CD14-positive monocyte (primary cell): ENCODE results near the gene DAGLA. TPM values are rescaled to one million over a fixed set of nuclear protein-coding genes. Genes with fewer than 3 reads are reported as not detected.

Experiments
- DNase-seq, 3 donors: peaks; one replicate each; pipeline ENCODE4 v3.0.0-alpha.2; 2011 to 2022
- H2AFZ ChIP-seq: 2 replicates; pipeline ENCODE4 v1.6.0; 2012; ENCODE audit warnings: mild to moderate bottlenecking, low read depth, low read length, inconsistent platforms; ENCODE audit not compliant: insufficient read depth, poor library complexity, severe bottlenecking
- H3K27ac ChIP-seq, 2 donors: 1 replicate in 1 of 2; 2 replicates in 1 of 2; pipeline ENCODE4 v1.5.1; 2012 to 2013; ENCODE audit warnings: low read length in 2 of 2, control low read depth in 1 of 2, inconsistent platforms in 1 of 2, low read depth in 1 of 2, mild to moderate bottlenecking in 1 of 2
- H3K27me3 ChIP-seq, 2 donors: one replicate each; pipeline versions ENCODE4 v1.6.0 to v1.6.1; 2011 to 2013; ENCODE audit warnings: low read length in 2 of 2; ENCODE audit not compliant: control insufficient read depth in 2 of 2, insufficient read depth in 2 of 2
- H3K36me3 ChIP-seq, 2 donors: replicated peaks in 1 of 2; 1 replicate in 1 of 2; 2 replicates in 1 of 2; pipeline versions ENCODE4 v1.5.1 to v1.6.1; 2012 to 2013; ENCODE audit warnings: low read length in 2 of 2, control low read depth in 1 of 2, inconsistent platforms in 1 of 2, mild to moderate bottlenecking in 1 of 2; ENCODE audit not compliant: insufficient read depth in 2 of 2, control insufficient read depth in 1 of 2
- H3K4me1 ChIP-seq, 2 donors: 1 replicate in 1 of 2; 2 replicates in 1 of 2; pipeline versions ENCODE4 v1.5.1 to v1.6.1; 2012 to 2013; ENCODE audit warnings: low read length in 2 of 2, control low read depth in 1 of 2, inconsistent platforms in 1 of 2, mild to moderate bottlenecking in 1 of 2, moderate library complexity in 1 of 2; ENCODE audit not compliant: insufficient read depth in 2 of 2, control insufficient read depth in 1 of 2
- H3K4me2 ChIP-seq: replicated peaks from 2 replicates; pipeline ENCODE3; 2012; ENCODE audit warnings: low read length, moderate library complexity, mild to moderate bottlenecking; ENCODE audit not compliant: poor library complexity, severe bottlenecking; ENCODE audit errors: extremely low read depth
- H3K4me3 ChIP-seq, 3 experiments: fragments of 200-600 bp in 1 of 3; sonication (generic) in 1 of 3; replicated peaks in 1 of 3; 1 replicate in 2 of 3; 2 replicates in 1 of 3; pipeline ENCODE4 v1.5.1; 2011 to 2013; ENCODE audit warnings: low read length in 3 of 3, mild to moderate bottlenecking in 3 of 3, control low read depth in 2 of 3, low read depth in 2 of 3, inconsistent platforms in 1 of 3, moderate library complexity in 1 of 3
- H3K79me2 ChIP-seq: 2 replicates; pipeline ENCODE4 v1.6.0; 2012; ENCODE audit warnings: mild to moderate bottlenecking, control low read depth, inconsistent platforms, low read length, moderate library complexity; ENCODE audit not compliant: insufficient read depth
- H3K9ac ChIP-seq: 2 replicates; pipeline ENCODE4 v1.6.0; 2017; ENCODE audit warnings: low read length, mild to moderate bottlenecking; ENCODE audit not compliant: insufficient read depth, poor library complexity, severe bottlenecking
- H3K9me3 ChIP-seq, 2 donors: replicated peaks in 1 of 2; 1 replicate in 1 of 2; 2 replicates in 1 of 2; pipeline versions ENCODE4 v1.5.1 to v1.6.1; 2012 to 2013; ENCODE audit warnings: low read length in 2 of 2, control low read depth in 1 of 2; ENCODE audit not compliant: control insufficient read depth in 1 of 2, insufficient read depth in 1 of 2
- H4K20me1 ChIP-seq: 2 replicates; pipeline ENCODE4 v1.6.0; 2012; ENCODE audit warnings: mild to moderate bottlenecking, low read length, control low read depth, moderate library complexity; ENCODE audit not compliant: insufficient read depth
- H3K27ac Mint-ChIP-seq, 7 donors: one replicate each; pipeline ENCODE4 v1.8.0; 2020; ENCODE audit warnings: mild to moderate bottlenecking in 7 of 7, mixed read lengths in 7 of 7, moderate library complexity in 6 of 7, inconsistent platforms in 2 of 7
- H3K27me3 Mint-ChIP-seq, 3 donors: one replicate each; pipeline ENCODE4 v1.8.0; 2021 to 2022; ENCODE audit warnings: low read depth in 3 of 3, mild to moderate bottlenecking in 3 of 3, mixed read lengths in 3 of 3, moderate library complexity in 3 of 3, inconsistent platforms in 1 of 3
- H3K36me3 Mint-ChIP-seq, 2 donors: one replicate each; pipeline ENCODE4 v1.8.0; 2020; ENCODE audit warnings: mixed read lengths in 2 of 2, inconsistent platforms in 1 of 2, mild to moderate bottlenecking in 1 of 2
- H3K4me1 Mint-ChIP-seq: one replicate; pipeline ENCODE4 v1.8.0; 2020; ENCODE audit warnings: mild to moderate bottlenecking, mixed read lengths
- H3K4me3 Mint-ChIP-seq, 2 donors: one replicate each; pipeline ENCODE4 v1.8.0; 2020; ENCODE audit warnings: mild to moderate bottlenecking in 2 of 2, mixed read lengths in 2 of 2, moderate library complexity in 1 of 2
- H3K9me3 Mint-ChIP-seq, 7 donors: one replicate each; pipeline ENCODE4 v1.8.0; 2020 to 2022; ENCODE audit warnings: mixed read lengths in 7 of 7, mild to moderate bottlenecking in 6 of 7, moderate library complexity in 6 of 7, inconsistent platforms in 2 of 7
- WGBS: methylation state at CpG from one replicate; pipeline ENCODE4 v1.1.5; 2013; ENCODE audit warnings: missing lambda C conversion rate; ENCODE audit not compliant: insufficient coverage; 5-methylcytosine and 5-hydroxymethylcytosine counted together
- intact Hi-C, 2 donors: fragments of 100-400 bp; cut with micrococcal nuclease; formaldehyde crosslinking; loops; one replicate each; pipeline versions ENCODE4 v1.15.0 to v1.15.1; 2023
- polyA plus RNA-seq, 3 donors: library from polyadenylated mRNA; depleted of rRNA in 1 of 3; unstranded in 2 of 3; stranded (reverse) in 1 of 3; fragments of 300-500 nt in 2 of 3; fragments of >200 nt in 1 of 3; fragmentation: Illumina TruSeq in 2 of 3; gene quantifications; 1 replicate in 2 of 3; 2 replicates in 1 of 3; pipeline ENCODE4 v1.2.3, GENCODE V29; 2012 to 2021
- TF ChIP-seq, protein P1 (sequence below): fragments of 200-600 bp; IDR thresholded peaks from one replicate; pipeline ENCODE4 v1.8.0; 2022; ENCODE audit warnings: antibody characterized with exemption, mild to moderate bottlenecking

Gene DAGLA
- polyA plus RNA-seq, 3 donors, result 0.16 to 6.7 (median 0.73) TPM

GRCh38 chr11:61795876-61796526 is 115.8 kb downstream of the DAGLA start:
- H3K9me3 Mint-ChIP-seq, result no peaks in the 10 kb centered on the region
- no peaks in the 10 kb centered on the region for H3K9me3 ChIP-seq
- TF ChIP-seq, protein P1, sequence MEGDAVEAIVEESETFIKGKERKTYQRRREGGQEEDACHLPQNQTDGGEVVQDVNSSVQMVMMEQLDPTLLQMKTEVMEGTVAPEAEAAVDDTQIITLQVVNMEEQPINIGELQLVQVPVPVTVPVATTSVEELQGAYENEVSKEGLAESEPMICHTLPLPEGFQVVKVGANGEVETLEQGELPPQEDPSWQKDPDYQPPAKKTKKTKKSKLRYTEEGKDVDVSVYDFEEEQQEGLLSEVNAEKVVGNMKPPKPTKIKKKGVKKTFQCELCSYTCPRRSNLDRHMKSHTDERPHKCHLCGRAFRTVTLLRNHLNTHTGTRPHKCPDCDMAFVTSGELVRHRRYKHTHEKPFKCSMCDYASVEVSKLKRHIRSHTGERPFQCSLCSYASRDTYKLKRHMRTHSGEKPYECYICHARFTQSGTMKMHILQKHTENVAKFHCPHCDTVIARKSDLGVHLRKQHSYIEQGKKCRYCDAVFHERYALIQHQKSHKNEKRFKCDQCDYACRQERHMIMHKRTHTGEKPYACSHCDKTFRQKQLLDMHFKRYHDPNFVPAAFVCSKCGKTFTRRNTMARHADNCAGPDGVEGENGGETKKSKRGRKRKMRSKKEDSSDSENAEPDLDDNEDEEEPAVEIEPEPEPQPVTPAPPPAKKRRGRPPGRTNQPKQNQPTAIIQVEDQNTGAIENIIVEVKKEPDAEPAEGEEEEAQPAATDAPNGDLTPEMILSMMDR, result no peak
- peaks cover 28% of the 10 kb centered on the region for H3K4me1 Mint-ChIP-seq
- no peaks in the 10 kb centered on the region for H3K27me3 Mint-ChIP-seq
- no peak overlapping the region for H3K4me3 ChIP-seq
- no peak overlapping the region for H3K4me3 Mint-ChIP-seq
- no peak overlapping the region for H3K9ac ChIP-seq
- no peak overlapping the region for H2AFZ ChIP-seq
- H3K36me3 ChIP-seq, result peaks cover 10 to 29% of the 10 kb centered on the region in 2 donors
- H3K79me2 ChIP-seq, result peaks cover 84% of the 10 kb centered on the region
- H3K27me3 ChIP-seq, result no peaks in the 10 kb centered on the region
- DNase-seq, result no peak
- H3K27ac ChIP-seq, result peak overlapping the region in 1 of 2 donors; percentile 16
- H3K36me3 Mint-ChIP-seq, result peaks cover 10 to 23% of the 10 kb centered on the region in 2 donors
- WGBS, result 97% methylated on average over 15 of the region's 18 CpGs
- intact Hi-C loops, result loop anchor here (2.0 to 5.0 kb wide), 5 partner anchors 36 to 311 kb away; partner anchors contain the start of gene FADS3 (in 1 of the 2)
- H3K27ac Mint-ChIP-seq, result peak overlapping the region in 4 of 7 donors; percentile 36 to 81 (median 49)
- H3K4me1 ChIP-seq, result peaks cover 21 to 33% of the 10 kb centered on the region in 2 donors
- H4K20me1 ChIP-seq, result no peaks in the 10 kb centered on the region
- H3K4me2 ChIP-seq, result no peak overlapping the region

Other genes with a start within 250 kb of the DAGLA start
- not detected for gene LRRC10B, start 171.6 kb upstream of the DAGLA start, polyA plus RNA-seq
- not detected for gene SYT7, start 99.3 kb upstream of the DAGLA start, polyA plus RNA-seq
- gene MYRF, start 72.2 kb downstream of the DAGLA start, polyA plus RNA-seq, result under 1 TPM in 2 of 3 donors, not detected in 1; 0.18 to 0.19 TPM
- gene TMEM258, start 112.2 kb downstream of the DAGLA start, polyA plus RNA-seq, result 100 to 1,000 TPM; 199 to 224 (median 220) TPM
- gene FEN1, start 112.5 kb downstream of the DAGLA start, polyA plus RNA-seq, result 1 to 10 TPM; 3.5 to 6.4 (median 4.3) TPM
- 10 to 100 TPM; 10.6 to 31.8 (median 29.2) TPM for gene FADS1, start 136.6 kb downstream of the DAGLA start, polyA plus RNA-seq
- 10 to 100 TPM in 1 of 3 donors, 1 to 10 TPM in 2; 5.1 to 19.9 (median 6.4) TPM for gene FADS2, start 147.9 kb downstream of the DAGLA start, polyA plus RNA-seq
- 1 to 10 TPM; 2.5 to 6.8 (median 5.8) TPM for gene FADS3, start 211.2 kb downstream of the DAGLA start, polyA plus RNA-seq
- under 1 TPM in 1 of 3 donors, not detected in 2; 0.13 TPM for gene RAB3IL1, start 237.2 kb downstream of the DAGLA start, polyA plus RNA-seq